HG03097 (cell line): ENCODE measurements around the gene DPEP2.
"Not testable (repeated sequence)": the region's sequence is repeated elsewhere in the genome, so short reads cannot be mapped to it uniquely, and the experiment has no call there.

Source experiments
- ATAC-seq: cut with Tn5 transposase; IDR thresholded peaks from one replicate; pipeline ENCODE4 v1.9.1; 2021; ENCODE audit not compliant: unreplicated experiment, low FRiP score

The DPEP2 gene, protein sequence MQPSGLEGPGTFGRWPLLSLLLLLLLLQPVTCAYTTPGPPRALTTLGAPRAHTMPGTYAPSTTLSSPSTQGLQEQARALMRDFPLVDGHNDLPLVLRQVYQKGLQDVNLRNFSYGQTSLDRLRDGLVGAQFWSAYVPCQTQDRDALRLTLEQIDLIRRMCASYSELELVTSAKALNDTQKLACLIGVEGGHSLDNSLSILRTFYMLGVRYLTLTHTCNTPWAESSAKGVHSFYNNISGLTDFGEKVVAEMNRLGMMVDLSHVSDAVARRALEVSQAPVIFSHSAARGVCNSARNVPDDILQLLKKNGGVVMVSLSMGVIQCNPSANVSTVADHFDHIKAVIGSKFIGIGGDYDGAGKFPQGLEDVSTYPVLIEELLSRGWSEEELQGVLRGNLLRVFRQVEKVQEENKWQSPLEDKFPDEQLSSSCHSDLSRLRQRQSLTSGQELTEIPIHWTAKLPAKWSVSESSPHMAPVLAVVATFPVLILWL

DNA sequence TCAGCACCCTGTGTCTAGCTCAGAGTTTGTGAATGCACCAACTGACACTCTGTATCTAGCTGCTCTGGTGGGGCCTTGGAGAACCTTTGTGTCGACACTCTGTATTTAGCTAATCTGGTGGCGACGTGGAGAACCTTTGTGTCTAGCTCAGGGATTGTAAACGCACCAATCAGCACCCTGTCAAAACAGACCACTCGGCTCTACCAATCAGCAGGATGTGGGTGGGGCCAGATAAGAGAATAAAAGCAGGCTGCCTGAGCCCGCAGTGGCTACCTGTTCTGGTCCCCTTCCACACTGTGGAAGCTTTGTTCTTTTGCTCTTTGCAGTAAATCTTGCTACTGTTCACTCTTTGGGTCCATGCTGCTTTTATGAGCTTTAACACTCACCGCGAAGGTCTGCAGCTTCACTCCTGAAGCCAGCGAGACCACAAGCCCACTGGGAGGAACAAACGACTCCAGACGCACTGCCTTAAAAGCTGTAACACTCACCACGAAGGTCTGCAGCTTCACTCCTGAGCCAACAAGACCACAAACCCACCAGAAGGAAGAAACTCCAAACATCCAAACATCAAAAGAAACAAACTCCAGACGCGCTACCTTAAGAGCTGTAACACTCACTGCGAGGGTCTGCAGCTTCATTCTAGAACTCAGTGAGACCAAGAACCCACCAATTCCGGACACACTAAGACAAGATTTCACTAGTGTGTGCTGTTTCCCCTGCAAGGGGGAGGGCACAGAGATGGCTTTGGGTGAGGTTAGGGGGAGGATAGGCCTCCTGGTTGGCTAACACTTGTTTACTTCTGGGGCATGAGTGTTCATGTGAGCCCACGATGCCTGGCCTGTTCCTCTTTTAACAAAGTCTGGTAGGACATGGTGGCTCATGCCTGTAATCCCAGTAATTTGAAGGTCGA is at the start of gene DPEP2:
TSS of gene DPEP2 (minus strand) at position 706 of the 910 bp plus-strand sequence. CDS start 6,272 bp downstream, outside the sequence.
- ATAC-seq, result not testable (repeated sequence)

DNA sequence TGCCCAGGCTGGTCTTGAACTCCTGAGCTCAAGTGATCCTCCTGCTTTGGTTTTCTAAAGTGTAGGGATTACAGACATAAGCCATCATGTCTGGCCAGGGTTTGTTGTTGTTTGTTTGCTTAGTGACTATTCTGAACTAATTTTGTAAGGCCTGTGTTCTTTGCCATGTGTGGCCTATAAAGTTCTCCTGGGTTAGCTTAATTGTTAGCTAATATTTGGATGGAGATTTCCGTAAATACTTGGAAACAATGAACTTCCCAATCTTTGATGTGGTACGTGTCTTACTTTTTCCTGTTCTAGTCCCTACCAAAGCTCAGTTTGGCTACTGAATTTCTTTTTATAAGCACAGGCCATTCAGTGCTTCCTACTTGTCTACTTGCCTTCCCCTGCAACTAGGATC is 48.7 kb upstream of the DPEP2 start:
- ATAC-seq, result no peak

DNA sequence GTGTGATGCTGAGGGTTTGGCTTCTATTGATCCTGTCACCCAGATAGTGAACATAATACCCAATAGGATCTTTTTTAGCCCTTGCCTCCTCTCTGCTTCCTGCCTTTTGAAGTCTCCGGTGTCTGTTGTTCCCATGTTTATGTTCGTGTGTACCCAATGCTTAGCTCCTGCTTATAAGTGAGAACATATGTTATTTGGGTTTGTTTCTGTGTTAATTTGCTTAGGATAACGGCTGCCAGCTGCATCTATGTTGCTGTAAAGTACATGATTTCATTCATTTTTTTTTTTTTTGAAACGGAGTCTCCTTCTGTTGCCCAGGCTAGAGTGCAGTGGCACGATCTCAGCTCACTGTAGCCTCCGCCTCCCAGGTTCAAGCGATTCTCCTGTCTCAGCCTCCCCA is 46.8 kb upstream of the DPEP2 start:
- ATAC-seq, result no peak

DNA sequence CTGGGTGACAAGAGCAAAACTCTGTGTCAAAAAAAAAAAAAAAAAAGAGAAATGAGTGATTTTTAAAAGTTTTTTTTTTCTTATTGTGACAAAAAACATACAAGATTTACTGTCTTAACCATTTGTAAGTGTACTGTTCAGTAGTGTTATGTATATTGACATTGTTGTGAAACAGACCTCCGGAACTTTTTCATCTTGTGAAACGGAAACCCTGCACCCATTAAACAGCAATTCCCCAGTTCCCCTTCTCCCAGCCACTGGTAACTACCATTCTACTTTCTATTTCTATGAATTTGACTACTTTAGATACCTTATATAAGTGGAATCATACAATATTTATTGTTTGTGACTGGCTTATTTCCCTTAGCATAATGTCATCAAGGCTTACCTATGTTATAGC is 42.5 kb upstream of the DPEP2 start:
- no peak for ATAC-seq

DNA sequence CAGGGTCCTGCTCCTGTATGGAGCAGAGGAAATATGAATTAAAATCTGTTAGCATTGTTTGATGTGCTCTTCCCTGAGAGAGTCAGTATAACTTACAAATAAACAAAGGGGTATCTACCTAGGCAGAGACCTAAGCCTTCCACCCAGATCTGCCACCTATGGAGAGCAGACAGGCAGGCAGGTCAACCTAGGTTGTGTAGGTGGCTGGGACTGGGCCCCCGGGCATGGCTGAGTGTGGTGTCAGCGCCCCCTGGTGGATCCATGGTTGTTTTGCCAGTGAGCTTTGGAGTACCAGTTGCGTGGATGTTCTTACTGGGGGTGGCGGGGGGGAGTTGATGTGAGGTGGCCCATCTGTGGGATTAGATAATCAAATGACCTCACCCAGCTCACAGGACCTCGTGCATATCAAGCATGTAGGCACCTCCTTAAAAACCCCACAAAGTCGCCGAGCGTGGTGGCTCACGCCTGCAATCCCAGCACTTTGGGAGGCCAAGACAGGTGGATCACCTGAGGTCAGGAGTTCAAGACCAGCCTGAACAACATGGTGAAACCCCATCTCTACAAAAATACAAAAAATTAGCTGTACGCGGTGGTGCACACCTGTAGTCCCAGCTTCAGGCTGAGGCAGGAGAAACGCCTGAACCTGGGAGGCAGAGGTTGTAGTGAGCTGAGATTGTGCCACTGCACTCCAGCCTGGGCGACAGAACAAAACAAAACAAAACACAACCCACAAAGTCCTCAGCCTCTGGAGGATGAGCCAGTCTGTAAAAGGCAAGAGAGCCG is 41.4 kb upstream of the DPEP2 start:
- ATAC-seq, result peak; percentile 65

DNA sequence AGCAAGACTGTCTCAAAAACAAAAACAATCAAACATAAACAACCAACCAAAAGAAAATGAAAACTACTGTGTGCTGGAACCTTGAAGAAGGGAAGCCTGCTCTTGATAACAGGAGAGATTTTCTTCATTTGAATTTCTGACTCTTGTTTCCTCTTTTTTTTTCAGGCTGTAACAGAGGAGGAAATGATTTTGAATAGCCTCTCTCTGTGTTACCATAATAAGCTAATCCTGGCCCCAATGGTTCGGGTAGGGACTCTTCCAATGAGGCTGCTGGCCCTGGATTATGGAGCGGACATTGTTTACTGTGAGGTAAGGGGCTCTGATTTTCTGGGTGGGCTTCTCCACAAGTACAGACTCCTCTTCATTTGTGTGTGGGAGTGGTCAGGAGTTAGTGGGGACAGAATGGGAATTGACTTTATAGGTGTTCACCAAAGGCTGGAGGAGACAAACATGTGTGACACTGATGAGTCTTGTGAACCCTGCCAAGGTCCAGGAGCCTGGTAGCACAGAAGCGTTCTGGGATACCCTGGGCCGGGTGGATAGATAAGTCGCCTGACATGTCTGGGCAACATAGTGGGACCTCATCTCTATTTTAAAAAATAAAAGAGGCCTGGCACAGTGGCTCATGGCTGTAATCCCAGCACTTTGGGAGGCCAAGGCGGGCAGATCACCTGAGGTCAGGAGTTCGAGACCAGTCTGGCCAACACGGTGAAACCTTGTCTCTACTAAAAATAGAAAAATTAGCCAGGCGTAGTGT is 38.7 kb upstream of the DPEP2 start:
- ATAC-seq, result no peak

DNA sequence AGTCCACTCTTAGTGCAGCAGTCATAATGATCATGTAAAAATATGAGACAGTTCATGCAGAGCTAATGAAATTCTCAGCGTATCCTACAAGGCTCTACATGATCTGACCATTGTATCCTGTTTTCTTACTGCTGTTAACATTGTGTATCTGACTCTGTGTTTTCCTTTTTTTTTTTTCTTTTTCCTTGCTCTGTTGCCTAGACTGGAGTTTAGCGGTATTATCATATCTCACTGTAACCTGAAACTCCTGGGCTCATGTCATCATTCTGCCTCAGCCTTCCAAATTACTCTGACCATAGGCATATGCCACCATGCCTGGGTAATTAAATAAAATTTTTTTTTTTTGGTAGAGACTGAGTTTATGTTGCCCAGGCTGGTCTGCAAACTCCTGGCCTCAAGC is 35.9 kb upstream of the DPEP2 start:
- ATAC-seq, result no peak

DNA sequence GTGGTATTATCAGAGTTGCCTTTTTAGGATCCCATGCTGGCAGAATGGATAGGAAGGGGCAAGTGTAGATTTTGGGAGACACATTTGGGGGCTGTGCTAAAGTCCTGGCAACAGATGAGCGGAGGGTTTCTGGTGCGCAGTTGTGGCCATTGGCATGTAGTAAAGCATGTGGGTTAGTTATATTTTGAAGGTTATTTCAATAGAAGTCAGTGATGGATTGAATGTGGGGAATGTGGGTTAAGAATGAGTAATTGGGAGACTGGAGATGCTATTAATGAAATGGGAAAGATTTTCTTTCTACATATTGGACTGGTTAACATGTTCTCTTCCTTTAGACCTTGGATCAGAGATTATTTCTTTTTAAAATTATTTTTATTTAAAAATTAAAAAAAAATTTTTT is 33.8 kb upstream of the DPEP2 start:
- ATAC-seq, result no peak

DNA sequence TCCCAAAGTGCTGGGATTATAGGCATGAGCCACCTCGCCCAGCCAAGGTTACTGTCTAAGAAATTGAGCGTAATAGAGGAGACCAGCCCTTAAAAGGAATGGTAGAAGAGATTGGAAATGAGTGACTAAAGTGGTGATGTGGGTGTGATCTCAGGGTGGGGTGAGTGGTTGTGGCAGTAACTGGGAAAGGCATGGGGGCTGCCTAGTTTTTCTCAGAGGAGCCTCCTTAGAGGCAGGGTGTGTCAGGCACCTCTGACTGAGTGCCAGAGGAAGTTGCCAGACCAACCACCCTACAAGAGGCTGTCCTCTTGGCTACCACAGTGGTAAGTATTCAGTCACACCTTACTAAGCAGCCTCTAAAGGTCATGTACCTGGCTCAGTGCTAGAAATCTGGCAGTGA is 32.7 kb upstream of the DPEP2 start:
- ATAC-seq, result no peak

DNA sequence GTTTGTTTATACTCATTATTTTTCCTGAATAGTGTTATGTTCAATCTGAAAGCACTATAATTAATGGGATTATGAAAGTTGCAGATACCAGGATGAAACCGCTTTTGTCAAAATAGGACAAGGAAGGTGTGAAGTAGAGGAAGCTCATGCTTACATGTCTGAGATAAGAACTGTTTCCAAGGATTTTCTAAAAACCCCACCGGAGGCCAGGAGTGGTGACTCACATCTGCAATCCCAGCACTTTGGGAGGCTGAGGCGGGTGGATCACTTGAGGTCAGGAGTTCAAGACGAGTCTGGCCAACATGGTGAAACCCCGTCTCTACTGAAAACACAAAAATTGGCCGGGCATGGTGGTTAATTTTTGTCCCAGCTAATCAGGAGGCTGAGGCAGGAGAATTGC is 30.8 kb upstream of the DPEP2 start:
- not testable (repeated sequence) for ATAC-seq

DNA sequence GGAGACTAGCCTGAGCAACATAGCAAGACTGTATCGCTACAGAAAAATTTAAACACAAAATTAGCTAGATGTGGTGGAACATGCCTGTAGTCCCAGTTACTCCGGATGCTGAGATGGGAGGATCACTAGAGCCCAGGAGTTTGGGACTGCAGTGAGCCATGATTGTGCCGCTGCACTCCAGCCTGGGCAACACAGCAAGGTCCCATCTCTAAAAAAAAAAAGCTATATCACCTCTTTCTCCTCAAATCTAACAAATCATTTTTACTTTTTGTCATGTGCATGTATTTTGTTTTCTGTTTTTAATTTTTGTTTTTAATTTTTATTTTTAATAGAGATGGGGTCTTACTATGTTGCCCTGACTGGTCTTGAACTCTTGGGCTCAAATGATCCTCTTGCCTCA is 29.7 kb upstream of the DPEP2 start:
- ATAC-seq, result no peak

DNA sequence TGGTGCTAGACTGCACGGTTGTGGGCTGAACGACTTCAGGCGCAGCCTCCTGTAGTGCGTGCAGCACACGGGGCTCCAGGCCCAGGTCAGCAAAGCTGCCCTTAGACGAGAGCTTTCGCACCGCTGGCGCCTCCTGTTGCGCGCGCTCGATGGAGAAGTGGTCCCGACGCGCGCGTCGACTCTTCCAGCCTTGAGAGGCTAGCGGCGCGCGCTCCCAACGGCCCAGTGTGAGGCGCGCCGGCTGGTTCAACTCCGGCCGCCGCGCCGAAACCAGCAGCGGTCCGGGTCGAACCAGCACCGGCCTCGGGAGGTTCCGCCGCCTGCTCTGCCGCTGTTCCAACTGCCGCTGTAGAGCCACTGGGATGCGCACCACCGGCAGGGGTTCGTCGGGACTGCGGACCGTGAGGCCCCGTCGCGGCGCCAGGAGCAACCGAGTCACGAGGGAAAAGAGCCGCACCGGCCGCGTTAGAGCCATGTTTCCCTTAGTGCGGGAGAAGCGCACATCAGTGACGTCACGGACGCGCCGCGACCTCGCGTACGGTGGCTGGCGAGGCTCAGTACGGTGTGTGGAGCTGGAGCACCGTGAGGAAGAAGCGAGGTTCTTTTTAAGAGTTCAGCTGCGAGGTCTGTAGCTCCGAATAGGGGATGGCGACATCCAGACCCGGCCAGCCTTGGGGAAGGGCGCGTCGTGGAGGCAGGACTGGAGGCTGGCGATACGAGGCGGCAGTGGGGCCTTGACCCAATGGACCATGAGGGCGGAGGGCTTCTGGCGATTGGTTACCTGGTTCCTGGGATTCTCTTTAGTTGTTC is 23.6 kb upstream of the DPEP2 start, which contains the start of the genes DDX28 and DUS2:
TSS of gene DDX28 (minus strand) at position 505 of the 810 bp plus-strand sequence. CDS start at position 475, 30 bp downstream.
TSS of gene DUS2 (plus strand) at position 557 of the 810 bp plus-strand sequence. CDS start 14,740 bp downstream, outside the sequence.
- peak; percentile 81 for ATAC-seq

DNA sequence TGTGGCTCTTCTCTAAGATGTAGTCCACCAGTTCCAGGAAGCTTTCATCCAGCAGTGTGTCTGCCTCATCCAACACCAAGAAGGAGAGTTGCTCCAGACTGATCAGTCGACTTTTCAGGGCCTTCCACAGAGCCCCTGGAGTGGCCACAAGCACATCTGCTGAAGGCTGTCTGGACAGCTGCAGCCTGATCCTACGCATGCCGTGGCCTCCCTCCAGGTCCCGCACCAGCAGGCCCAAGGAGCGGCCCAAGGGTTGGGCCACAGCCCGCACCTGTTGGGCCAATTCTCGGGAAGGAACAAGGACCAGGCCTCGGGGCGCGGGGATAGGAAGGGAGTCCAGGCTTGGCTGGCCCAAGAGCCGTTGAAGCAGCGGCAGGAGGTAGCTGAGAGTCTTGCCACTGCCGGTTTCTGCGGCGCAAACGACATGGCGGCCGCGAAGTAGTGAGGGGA is 23.0 kb upstream of the DPEP2 start:
- ATAC-seq, result no peak

DNA sequence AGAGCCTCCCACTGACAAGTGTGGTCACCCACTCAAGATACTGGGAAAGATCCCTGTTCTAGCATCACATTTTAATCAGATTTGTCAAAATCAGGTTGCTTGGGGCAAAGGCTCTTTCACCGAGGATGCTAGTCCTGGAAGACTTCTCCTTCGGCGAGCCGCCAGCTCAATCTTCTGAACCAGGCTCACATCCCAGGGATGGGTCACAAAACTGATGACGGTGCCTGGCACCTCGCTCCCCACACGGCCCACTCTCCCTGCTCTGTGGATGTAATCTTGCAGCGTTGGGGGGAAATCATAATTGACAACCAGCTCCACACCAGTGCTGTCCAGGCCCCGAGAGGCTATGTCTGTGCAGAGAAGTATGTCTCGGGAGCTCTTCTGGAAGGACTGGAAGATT is 22.2 kb upstream of the DPEP2 start:
- ATAC-seq, result no peak

DNA sequence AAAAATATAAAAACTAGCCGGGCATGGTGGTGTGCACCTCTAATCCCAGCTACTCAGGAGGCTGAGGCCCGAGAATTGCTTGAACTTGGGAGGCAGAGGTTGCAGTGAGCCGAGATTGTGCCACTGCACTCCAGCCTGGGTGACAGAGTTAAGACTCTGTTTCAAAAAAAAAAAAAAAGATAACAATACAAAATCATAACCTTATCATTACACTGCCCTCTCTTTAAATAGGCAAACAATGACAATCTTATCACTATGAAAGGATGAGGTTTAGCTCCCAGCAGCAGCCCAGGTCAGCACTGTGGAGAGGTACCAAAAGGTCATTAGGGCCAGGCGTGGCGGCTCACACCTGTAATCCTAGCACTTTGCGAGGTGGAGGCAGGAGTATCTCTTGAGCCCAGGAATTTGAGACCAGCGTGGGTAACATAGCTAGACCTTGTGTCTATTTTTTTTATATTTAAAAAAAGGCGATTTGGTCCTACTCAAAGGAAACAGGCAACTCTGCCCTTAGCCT is 19.9 kb upstream of the DPEP2 start:
- no peak for ATAC-seq

DNA sequence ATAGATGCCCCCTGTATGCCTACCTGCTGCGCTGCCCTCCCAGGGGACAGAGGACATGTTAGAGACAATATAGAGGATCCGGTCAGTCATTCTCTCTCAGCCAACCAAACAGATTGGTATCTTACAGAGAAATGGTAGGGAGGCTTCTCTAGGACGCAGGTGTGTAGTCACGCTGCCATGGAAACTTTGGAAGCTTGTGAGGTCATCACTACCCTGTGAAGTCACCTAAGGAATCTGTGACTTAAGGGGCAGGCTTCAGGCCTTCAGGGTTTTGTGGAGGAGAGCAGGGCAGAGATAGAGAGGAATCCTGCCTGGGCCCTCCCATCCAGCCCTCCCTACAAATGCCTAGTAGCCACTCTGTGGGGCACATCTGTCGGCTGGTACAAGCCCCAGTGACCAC is 16.4 kb upstream of the DPEP2 start, which contains the start of gene DPEP2NB:
TSS of gene DPEP2NB (minus strand) at position 231 of the 400 bp plus-strand sequence. CDS start at position 90, 141 bp downstream.
- no peak for ATAC-seq

DNA sequence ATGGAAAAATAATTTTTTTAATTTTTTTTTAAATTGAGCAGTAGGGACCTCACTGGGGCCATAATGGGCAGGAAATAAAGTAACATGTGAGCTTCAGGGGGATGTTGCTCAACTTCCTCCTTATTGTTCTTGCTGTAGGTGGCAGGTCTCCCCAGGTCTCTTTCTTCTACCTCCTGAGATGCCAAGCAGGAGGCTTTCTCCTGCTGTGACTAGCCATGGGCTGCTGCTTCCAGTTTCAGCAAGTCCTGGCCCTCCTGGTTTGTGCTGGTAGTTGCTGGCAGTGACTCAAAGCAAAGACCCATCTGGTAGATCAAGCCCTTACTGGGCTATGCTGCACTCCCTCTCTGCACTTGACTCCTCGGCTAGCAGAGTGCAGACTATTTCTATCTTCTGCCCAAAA is 14.2 kb upstream of the DPEP2 start:
- ATAC-seq, result no peak

DNA sequence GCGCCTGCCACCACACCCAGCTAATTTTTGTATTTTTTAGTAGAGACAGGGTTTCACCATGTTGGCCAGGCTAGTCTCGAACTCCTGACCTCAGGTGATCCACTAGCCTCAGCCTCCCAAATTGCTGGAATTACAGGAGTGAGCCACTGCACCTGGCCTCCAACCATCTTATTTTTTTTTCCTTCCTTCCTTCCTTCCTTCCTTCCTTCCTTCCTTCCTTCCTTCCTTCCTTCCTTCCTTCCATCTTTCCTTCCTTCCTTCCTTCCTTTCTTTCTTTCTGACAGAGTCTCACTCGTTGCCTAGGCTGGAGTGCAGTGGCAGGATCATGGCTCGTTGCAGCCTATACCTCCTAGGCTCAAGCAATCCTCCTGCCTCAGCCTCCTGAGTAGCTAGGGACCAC is 10.6 kb upstream of the DPEP2 start:
- ATAC-seq, result not testable (repeated sequence)
